ENCODE measurements around the gene RER1. TPM values are rescaled to one million over a fixed set of nuclear protein-coding genes. Genes with fewer than 3 reads are reported as not detected.

The RER1 gene
- total RNA-seq, 1 experiment from 2014 or later: 110 TPM

GRCh38 chr1:2375246-2375922, 16.3 kb upstream of the RER1 start:
- H2BK5ac ChIP-seq (ENCODE audit: insufficient read length, low read length): no peak overlapping the region
- H3K14ac ChIP-seq (ENCODE audit: insufficient read depth, low read length): peak overlapping the region; percentile 18; the same call in 1 of the 2 replicates
- H3K79me1 ChIP-seq (ENCODE audit: insufficient read depth, low read depth, low read length, poor library complexity, severe bottlenecking): no peaks in the 10 kb centered on the region
- H2BK15ac ChIP-seq (ENCODE audit: low read depth, low read length): no peak overlapping the region
- Mint-ChIP-seq H3K4me3 (no peak overlapping the region), H3K36me3 (ENCODE audit: insufficient read depth in 1 of 3, low read depth in 3 of 3) (peaks cover 0 to 7% (median 0%) of the 10 kb centered on the region in 3 experiments; a peak in 5 of 7 replicates), H3K4me1 (no peaks in the 10 kb centered on the region), H3K27ac (no peak overlapping the region), H3K9me3 (no peaks in the 10 kb centered on the region; a peak in 1 of 5 replicates), H3K27me3 (ENCODE audit: low read depth) (no peaks in the 10 kb centered on the region; the same call in none of the 2 replicates)
- no peak overlapping the region for H3K9ac ChIP-seq (ENCODE audit: extremely low read depth, insufficient read length, low read length)
- no peak overlapping the region for H4K91ac ChIP-seq (ENCODE audit: insufficient read length, low read depth, low read length)
- no peak overlapping the region for H2BK120ac ChIP-seq (ENCODE audit: low read depth, low read length, poor library complexity, severe bottlenecking)
- no peak for DNase-seq
- no peak overlapping the region for H2AFZ ChIP-seq (ENCODE audit: low read length)
- no peaks in the 10 kb centered on the region for H3K4me1 ChIP-seq (ENCODE audit: insufficient read depth, low read length)
- no peak for TF ChIP-seq CTCF (conservative IDR thresholded peaks at IDR 0.05)
- no peak overlapping the region for H3K23ac ChIP-seq (ENCODE audit: insufficient read length, low read depth, low read length)
- H2BK20ac ChIP-seq (ENCODE audit: low read depth, low read length, poor library complexity, severe bottlenecking): no peak overlapping the region
- no peak overlapping the region for H3T11ph ChIP-seq (ENCODE audit: low read length)
- H3K4me2 ChIP-seq (ENCODE audit: insufficient read depth, insufficient read length, low read length): no peak overlapping the region
- no peak overlapping the region for H3K27ac ChIP-seq (ENCODE audit: insufficient read length, low read depth, low read length)
- H3K27me3 ChIP-seq (ENCODE audit: insufficient read depth, low read length): no peaks in the 10 kb centered on the region
- no peaks in the 10 kb centered on the region for H3K9me3 ChIP-seq (ENCODE audit: control insufficient read depth, low read depth, low read length)
- WGBS (ENCODE audit: extremely low coverage, insufficient read length, low lambda C conversion rate): no CpG with 5 or more reads among the region's 23 CpGs
- H3K18ac ChIP-seq (ENCODE audit: insufficient read length, low read depth, low read length): no peak overlapping the region
- no peak overlapping the region for H2AK5ac ChIP-seq (ENCODE audit: insufficient read length, low read length)
- no peak overlapping the region for H4K5ac ChIP-seq (ENCODE audit: insufficient read length, low read depth, low read length)
- H3K56ac ChIP-seq (ENCODE audit: insufficient read length, low read depth, low read length): no peak overlapping the region
- no peaks in the 10 kb centered on the region for H3K79me2 ChIP-seq (ENCODE audit: insufficient read depth, low read length)
- no peak overlapping the region for H2BK12ac ChIP-seq (ENCODE audit: insufficient read length, low read depth, low read length)
- H3K23me2 ChIP-seq (ENCODE audit: insufficient read length, low read depth, low read length, poor library complexity, severe bottlenecking): no peaks in the 10 kb centered on the region
- no peaks in the 10 kb centered on the region for H4K20me1 ChIP-seq (ENCODE audit: control insufficient read depth, insufficient read depth, insufficient read length)
- no peak overlapping the region for H4K8ac ChIP-seq (replicated peaks; ENCODE audit: insufficient read length, low read depth, low read length)
- H3K4ac ChIP-seq (ENCODE audit: low read depth, low read length): no peak overlapping the region
